Measurements from ENCODE around the gene KAT6B.

Gene KAT6B

DNA sequence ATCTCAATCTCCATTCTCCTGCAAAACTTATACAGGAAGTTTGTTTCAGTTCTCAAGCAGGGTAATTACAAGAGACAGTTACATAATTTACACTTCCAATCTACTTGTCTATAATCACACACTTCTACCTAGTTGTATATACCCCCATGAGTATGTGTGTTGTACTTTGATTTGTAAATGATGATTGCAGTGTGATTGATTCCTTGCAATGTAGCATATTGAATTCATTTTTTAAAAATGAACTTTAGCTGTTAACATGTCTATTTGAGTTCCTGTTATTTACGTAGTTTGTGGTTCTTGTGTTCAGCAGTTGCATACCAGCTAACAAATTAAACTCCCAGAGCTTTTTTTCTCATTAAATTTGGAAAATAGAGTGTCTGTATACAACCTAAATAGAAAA is 182.6 kb downstream of the KAT6B start:
- in situ Hi-C loops (cut with MboI; ENCODE audit: low sequenced_read_pairs): no loop called here

- in situ Hi-C loops (cut with MboI; ENCODE audit: low sequenced_read_pairs): no loop called here
Measured at GRCh38 chr10:75009426-75009825, 183.0 kb downstream of the KAT6B start.

DNA sequence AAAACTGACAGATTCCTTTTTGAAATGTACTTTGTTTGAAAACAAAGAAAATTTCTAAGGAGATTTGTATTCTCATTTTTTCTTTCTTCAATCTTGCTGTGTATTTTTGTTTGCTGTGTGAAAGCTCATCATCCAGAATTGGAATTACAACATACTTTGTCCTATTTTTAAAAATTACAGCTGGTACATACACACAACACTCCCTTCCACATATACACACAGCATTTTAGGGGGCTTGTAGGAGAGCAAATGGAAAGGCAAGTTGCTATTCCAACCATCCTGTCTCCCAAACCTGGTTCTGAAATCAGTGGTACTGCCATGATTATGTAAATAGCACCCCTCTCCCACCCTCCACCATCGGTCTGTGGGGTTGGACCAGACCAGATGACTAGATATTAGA is 184.0 kb downstream of the KAT6B start:
- in situ Hi-C loops (cut with MboI; ENCODE audit: low sequenced_read_pairs): no loop called here

GRCh38 chr10:75011221-75011620 is 184.8 kb downstream of the KAT6B start:
- in situ Hi-C loops (cut with MboI; ENCODE audit: low sequenced_read_pairs): no loop called here

DNA sequence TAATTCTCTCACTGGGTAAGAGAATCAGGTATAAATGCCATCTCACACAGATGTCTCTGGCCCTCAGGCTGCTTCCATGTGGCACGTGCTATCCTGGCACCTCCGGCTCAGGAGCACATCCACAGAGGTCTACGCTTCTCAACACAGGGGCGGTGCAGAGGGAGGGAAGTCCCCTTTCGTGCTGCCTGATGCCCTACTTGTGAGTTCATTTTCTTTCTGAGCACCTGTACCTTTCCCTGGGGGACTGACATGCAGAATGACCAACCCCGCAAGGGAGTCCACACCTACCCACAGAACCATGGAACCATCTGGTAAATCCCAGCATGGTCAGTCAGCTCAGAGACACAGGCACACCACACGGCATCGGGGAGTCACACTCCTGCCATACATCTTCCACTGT is 186.1 kb downstream of the KAT6B start:
- in situ Hi-C loops (cut with MboI; ENCODE audit: low sequenced_read_pairs): no loop called here

DNA sequence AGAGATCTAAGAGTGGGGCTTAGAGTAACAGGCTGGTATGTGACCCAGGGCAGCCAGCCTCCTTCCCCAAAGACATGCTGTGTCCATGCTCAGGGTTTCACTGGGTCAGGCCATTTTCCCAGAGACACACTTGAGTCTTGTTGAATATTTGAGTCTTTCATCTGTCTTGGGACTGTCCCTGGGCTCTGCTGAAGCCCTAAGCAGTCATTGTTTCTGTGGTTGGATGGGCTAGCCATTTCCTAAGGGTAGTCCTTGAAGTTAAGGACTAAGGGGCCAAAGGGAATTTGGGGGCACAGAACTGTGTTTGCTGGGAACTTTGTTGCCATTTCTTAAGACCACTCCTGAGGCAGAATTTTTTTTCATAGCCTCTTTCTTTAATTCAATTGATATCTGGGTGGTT is 186.6 kb downstream of the KAT6B start:
- in situ Hi-C loops (cut with MboI; ENCODE audit: low sequenced_read_pairs): no loop called here

DNA sequence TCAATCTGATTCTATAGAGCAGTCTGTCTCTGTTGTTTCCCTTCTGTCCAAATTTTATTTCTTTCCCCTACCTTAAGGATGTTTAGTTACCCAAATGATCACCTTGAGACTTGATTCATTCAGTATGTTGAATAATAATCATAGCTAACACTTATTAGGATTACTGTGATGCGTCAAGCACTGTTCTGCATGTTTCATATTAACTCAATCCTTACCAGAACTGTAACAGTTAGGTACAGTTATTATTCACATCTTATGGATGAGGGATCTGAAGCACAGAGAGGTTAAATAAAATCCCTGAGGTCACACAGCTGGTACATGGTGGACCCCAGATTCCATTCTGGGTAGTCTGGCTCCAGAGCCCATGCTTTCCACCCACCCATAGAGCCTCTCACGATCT is 187.1 kb downstream of the KAT6B start:
- in situ Hi-C loops (cut with MboI; ENCODE audit: low sequenced_read_pairs): no loop called here

DNA sequence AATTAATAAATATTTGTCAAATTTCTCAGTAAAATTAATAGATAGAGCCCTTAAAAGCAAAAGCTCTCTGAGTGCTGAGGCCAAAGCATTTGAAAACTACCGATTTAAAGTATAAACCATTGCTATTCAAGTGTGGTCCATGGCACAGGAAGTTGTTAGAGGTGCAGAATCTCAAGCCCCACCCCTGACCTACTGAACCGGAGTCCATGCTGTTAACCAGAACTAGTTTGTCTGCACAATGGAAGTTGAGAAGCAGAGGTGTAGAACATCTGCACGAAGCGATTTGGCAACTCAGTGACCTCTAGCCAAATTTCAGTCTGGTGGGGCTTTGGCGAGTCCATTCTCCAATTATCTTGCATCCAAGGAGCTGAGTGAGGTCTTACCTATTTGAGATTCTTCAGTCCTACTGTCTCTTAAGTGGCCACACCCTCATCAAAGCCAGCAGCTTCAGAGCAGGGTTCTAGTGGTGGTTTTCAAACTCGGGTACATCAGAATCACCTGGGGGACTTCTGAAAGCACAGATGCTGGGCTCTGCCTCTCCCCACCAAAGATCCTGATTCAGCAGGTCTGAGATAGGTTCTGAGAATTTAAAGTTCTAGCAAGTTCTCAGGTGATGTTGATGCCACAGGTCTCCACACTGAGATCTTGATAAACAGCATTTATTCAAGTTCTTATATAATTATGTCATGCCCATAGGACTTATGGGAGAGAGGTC is 188.3 kb downstream of the KAT6B start:
- in situ Hi-C loops (cut with MboI; ENCODE audit: low sequenced_read_pairs): no loop called here

DNA sequence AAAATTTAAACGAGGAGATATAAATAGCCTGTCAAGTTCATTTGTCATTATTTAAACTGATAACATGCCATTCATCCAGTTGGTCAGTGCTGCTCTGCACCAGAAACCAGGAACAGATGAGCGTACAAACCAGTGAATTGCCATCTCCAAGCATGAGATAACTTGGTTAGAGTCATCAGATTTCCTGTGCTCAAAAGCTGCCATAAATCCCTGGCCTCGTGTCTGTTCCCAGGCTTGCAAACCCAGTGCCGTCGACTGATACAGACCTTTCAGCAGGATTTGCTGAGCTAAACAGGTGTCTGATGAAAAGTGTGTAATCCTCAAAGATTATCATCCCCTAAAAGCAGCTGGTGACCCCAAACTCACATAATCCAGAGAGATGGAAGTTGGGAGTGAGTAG is 189.0 kb downstream of the KAT6B start:
- in situ Hi-C loops (cut with MboI; ENCODE audit: low sequenced_read_pairs): no loop called here

GRCh38 chr10:75016325-75016724 is 189.9 kb downstream of the KAT6B start:
- in situ Hi-C loops (cut with MboI; ENCODE audit: low sequenced_read_pairs): no loop called here

- in situ Hi-C loops (cut with MboI; ENCODE audit: low sequenced_read_pairs): no loop called here
Measured at GRCh38 chr10:75018251-75018650, 191.9 kb downstream of the KAT6B start.

DNA sequence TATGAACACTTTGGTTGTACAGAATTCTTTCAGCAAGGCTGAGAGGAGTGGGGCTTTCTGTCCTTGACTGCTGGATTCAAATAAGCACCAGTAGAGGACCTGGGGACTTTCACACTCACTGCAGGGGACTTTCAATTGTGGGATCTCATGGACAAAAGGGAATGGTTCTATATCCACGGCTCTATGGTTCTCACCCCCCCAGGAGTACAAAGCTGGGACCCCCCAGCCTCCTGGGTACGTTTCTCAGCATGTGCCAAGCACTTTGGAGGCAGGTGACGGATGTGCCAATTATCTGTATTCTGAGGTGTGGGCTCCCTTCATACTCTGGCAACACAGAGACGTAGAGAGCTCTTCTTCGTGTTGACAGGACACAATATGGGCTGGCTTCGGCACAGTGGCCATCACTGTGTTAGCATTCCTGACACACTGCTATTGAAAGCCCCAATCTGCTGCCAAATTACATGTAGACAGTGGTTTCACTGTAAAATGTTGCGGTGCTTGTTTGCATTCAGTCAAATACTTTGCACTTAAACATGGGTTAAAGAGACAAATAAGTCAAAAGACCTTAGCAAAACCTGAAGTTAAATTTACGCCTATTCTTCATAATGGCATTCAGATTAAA is 192.4 kb downstream of the KAT6B start:
- in situ Hi-C loops (cut with MboI; ENCODE audit: low sequenced_read_pairs): no loop called here

DNA sequence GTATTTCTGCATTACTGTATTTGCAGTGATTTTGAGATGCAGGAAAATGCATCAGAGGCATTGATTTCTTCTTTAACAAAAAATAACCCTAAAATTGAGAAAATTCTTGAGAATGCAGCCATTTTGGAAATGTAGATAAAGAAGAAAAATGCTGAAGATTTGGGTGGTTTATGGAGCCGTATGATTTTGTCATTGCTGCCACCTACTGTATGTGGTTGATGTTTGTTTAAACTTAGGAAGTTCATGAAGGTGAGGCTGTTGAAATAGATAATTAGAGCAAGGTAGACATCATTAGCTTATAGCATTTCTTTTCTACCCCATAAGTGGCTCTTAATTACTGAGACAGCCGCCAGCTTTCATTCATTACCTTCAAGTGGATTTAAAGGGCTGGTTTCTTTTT is 193.0 kb downstream of the KAT6B start:
- in situ Hi-C loops (cut with MboI; ENCODE audit: low sequenced_read_pairs): no loop called here

DNA sequence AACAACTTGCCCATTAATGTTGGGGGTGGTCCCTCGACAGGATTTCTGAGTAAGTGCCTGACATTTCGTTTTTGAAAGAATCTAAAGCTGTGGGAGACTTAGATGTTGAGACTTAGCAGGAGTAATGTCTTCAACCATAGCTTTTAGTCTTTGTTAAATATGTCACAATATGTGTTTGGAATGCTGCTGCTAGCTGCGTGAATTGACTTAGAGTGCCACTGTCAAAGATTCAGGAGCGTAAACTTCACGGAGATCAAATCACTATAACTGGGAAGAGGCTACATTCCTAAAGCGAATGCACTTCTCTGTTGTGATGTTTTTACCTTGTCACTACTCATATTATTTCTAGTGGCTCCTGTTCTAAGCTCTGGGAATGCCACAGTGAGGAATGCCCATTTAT is 193.8 kb downstream of the KAT6B start:
- in situ Hi-C loops (cut with MboI; ENCODE audit: low sequenced_read_pairs): no loop called here

DNA sequence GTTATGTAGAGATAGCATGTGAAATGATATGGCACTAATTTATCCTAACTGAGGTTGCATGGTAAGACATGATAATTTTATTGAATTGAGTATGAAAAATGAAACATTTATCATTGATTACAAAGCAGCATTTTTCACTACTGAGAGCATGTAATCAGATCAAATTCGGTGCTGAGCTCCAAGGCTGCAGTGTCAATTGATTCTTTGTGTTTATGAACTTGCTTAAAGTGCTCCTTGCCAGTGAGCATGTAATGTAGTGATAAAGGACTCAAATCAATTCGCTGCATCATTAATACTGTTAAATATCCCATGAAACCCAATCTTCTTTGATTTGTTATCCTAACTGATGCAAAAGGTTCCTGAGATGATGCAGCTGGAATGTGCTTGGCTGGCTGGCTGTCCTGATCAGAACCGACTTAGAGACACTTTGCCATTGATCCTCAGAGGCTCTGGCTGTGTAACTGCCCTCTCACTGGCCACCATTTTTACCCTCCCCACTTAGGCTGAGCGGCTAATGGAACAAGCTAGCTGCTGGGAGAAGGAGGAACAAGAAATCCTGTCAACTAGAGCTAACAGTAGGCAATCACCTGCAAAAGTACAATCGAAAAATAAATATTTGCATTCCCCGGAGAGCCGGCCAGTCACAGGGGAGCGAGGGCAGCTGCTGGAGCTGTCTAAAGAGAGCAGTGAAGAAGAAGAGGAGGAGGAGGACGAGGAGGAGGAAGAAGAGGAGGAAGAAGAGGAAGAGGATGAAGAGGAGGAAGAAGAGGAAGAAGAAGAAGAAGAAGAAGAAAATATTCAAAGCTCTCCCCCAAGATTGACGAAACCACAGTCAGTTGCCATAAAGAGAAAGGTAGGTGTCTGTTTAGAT is 195.2 kb downstream of the KAT6B start:
- in situ Hi-C loops (cut with MboI; ENCODE audit: low sequenced_read_pairs): no loop called here

DNA sequence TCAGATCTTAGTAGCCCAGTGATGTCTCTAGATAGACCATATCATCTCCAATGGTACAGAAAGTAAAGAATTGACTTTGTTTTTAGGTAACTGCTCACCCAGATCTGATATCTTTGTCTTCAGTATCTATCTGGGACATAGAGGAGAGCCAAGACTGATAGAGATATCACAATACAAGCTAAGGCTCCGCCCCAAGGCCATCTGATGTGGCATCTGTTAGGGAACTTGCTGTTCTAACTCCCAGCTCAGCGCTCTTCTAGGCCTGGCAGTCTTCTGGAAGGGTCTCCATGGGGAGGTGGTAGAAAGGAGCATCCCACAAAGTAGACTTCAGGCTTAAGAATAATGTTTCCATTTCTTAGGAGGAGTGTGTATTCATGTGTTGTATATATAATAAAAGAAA is 196.7 kb downstream of the KAT6B start:
- in situ Hi-C loops (cut with MboI; ENCODE audit: low sequenced_read_pairs): no loop called here

DNA sequence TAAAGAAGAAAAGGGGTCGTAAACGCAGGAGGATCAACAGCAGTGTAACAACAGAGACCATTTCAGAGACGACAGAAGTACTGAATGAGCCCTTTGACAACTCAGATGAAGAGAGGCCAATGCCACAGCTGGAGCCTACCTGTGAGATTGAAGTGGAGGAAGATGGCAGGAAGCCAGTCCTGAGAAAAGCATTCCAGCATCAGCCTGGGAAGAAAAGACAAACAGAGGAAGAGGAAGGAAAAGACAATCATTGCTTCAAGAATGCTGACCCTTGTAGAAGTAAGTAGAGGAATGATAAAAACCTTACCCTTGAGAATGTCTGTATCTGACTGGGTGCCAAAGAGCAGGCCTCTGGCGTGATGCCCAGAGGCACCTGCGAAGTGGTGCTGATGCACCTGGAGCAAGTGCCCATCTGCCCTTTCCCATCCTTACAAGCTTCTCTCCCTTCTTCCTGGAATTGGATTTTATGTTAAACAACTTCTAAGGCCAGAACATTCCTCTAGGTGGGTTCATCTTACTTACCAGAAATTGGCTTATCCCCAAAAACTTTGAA is 198.6 kb downstream of the KAT6B start:
- in situ Hi-C loops (cut with MboI; ENCODE audit: low sequenced_read_pairs): no loop called here

DNA sequence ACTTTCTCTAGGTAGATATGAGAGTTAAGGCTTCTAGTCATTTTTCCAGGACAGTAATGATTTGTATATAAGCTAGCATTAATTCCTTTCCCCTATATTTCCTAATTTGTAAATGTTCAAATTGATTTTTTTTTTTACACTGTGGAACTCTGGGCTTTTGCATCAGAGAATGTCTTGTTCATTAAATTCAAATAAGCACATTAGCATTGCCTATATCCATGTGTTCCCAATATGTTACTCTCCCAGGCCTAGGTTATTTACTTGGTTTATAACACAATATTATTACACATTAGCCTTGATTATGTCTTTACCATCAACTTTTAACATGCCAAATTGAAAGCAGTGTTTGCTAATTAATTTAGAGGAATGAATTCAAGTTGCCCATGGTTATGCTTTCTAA is 201.6 kb downstream of the KAT6B start:
- in situ Hi-C loops (cut with MboI; ENCODE audit: low sequenced_read_pairs): no loop called here

GRCh38 chr10:75028748-75029147 is 202.3 kb downstream of the KAT6B start:
- in situ Hi-C loops (cut with MboI; ENCODE audit: low sequenced_read_pairs): no loop called here

GRCh38 chr10:75029420-75029819 is 203.0 kb downstream of the KAT6B start:
- in situ Hi-C loops (cut with MboI; ENCODE audit: low sequenced_read_pairs): no loop called here

GRCh38 chr10:75029857-75030256 is 203.5 kb downstream of the KAT6B start:
- in situ Hi-C loops (cut with MboI; ENCODE audit: low sequenced_read_pairs): no loop called here

- in situ Hi-C loops (cut with MboI; ENCODE audit: low sequenced_read_pairs): no loop called here
Measured at GRCh38 chr10:75030371-75030770, 204.0 kb downstream of the KAT6B start.
